A549 treated with CpdA at 1 μM for 4 hours (cell line): ENCODE measurements around the gene KIF1B. TPM values are rescaled to one million over a fixed set of nuclear protein-coding genes. Genes with fewer than 3 reads are reported as not detected.

Experiments
- total RNA-seq: library from RNA; stranded (reverse); fragments of 200-300 nt; extraction: Qiagen RNA extraction; gene quantifications from 5 replicates; pipeline ENCODE4 v1.2.3, GENCODE V29; 2022; ENCODE audit warnings: low read depth

KIF1B gene
- 11.1 to 15.8 TPM (median 13.5 TPM) in 5 replicates for total RNA-seq

GRCh38 chr1:10209905-10210810 lies at the start of gene KIF1B:
TSS of gene KIF1B (plus strand) at chr1:10210570. CDS start at chr1:10232329, 21,759 bp downstream.

DNA sequence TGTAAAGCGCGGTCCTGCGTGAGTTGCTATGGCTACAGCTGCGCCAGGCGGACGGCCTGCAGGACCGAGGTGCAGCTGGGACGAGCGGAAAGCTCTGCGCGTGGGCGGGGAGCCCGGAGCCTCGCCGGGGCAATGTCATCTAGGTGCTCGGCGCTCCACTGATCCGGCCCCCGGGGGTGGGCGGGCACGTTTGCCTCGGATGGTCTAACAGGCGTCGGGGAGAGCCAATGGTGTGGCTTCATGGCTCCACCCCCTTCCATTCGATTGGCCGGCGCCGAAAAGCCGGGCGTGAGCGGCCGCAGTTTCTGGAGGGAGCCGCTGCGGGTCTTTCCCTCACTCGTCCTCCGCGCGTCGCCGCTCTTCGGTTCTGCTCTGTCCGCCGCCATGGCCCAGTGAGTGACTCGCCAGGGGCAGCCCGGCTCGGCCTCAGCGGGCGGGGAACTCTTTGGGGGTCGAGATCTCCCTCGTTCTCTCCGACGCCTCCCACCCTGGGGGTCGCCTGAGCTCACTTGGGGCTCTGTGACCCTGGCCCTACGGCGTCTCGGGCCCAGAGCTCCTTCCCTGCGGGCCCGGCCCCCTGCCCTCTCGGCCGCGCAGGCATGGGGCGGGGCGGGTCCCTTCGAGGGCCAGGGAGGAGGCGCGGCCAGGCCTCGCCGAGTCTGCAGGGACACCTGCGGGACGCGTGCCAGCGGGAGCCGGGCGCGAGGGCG lies 188.5 kb downstream of the KIF1B start, which contains the start of gene PGD:
TSS of gene PGD (plus strand) at position 331 of the 710 bp plus-strand sequence. CDS start at position 385, 54 bp downstream.

GRCh38 chr1:10430216-10431069 lies 220.1 kb downstream of the KIF1B start, which contains the start of gene CENPS:
TSS of gene CENPS (plus strand) at chr1:10430433. CDS start at chr1:10430518, 85 bp downstream.

Other genes starting within 250 kb of the KIF1B start
- gene RBP7, start 213.3 kb upstream of the KIF1B start, total RNA-seq: 5.5 to 7.3 TPM (median 5.7 TPM) in 5 replicates
- gene UBE4B, start 177.6 kb upstream of the KIF1B start, total RNA-seq: 12.3 to 15.5 TPM (median 14.9 TPM) in 5 replicates
- gene PGD, start 188.5 kb downstream of the KIF1B start, total RNA-seq: 1,064 to 1,187 TPM (median 1,133 TPM) in 5 replicates
- 28.1 to 33.5 TPM (median 31.5 TPM) in 5 replicates for gene CENPS, start 219.9 kb downstream of the KIF1B start, total RNA-seq
- gene CORT, start 239.5 kb downstream of the KIF1B start, total RNA-seq: 0.13 to 0.32 TPM (median 0.21 TPM) in 3 of 5 replicates, not detected in the others